HFFc6 (cell line): ENCODE results near the gene SLC22A14. TPM values are rescaled to one million over a fixed set of nuclear protein-coding genes. Genes with fewer than 3 reads are reported as not detected.

Experiments
- DNase-seq: peaks from one replicate; pipeline ENCODE4 v3.0.0-alpha.2; 2018
- H3K27ac Mint-ChIP-seq: 2 replicates; pipeline ENCODE4 v1.8.0; 2020; ENCODE audit warnings: mild to moderate bottlenecking, mixed read lengths
- H3K27me3 Mint-ChIP-seq: 2 replicates; pipeline ENCODE4 v1.8.0; 2021; ENCODE audit warnings: mild to moderate bottlenecking, moderate library complexity, mixed read lengths; ENCODE audit not compliant: insufficient read depth
- H3K36me3 Mint-ChIP-seq: 2 replicates; pipeline ENCODE4 v1.8.0; 2021; ENCODE audit warnings: low read depth, mixed read lengths
- H3K4me1 Mint-ChIP-seq: 2 replicates; pipeline ENCODE4 v1.8.0; 2020; ENCODE audit warnings: low read depth, mixed read lengths
- H3K4me3 Mint-ChIP-seq: 2 replicates; pipeline ENCODE4 v1.8.0; 2020; ENCODE audit warnings: mild to moderate bottlenecking, moderate library complexity, mixed read lengths
- H3K9me3 Mint-ChIP-seq: 2 replicates; pipeline ENCODE4 v1.8.0; 2020; ENCODE audit warnings: mild to moderate bottlenecking, mixed read lengths
- CTCF ChIP-seq: fragments of 200-600 bp; sonication (generic); IDR thresholded peaks from 2 replicates; pipeline ENCODE4 v1.5.0; 2021; ENCODE audit warnings: antibody characterized with exemption, mild to moderate bottlenecking
- total RNA-seq, 6 experiments: library from RNA; stranded (reverse); fragmentation: NEBNext Ultra II Directional; extraction: Animal tissue kit (Norgen Biotek cat#: 25700); gene quantifications; 2 replicates in 1 of 6; 3 replicates in 5 of 6; pipeline ENCODE4 v1.2.3, GENCODE V29; 2021

SLC22A14 gene
- total RNA-seq, 6 experiments from 2014 or later: 0.09 TPM; not detected in 5

- H3K4me3 Mint-ChIP-seq: no peak within 1 kb of the TSS
- peaks cover 8% of the 10 kb centered on the region for H3K4me1 Mint-ChIP-seq
- TF ChIP-seq CTCF: no peak
- H3K9me3 Mint-ChIP-seq: no peaks in the 10 kb centered on the region
- no peaks in the 10 kb centered on the region; the same call in 1 of the 2 replicates for H3K27me3 Mint-ChIP-seq
- H3K36me3 Mint-ChIP-seq: peaks cover 17% of the 10 kb centered on the region
- H3K27ac Mint-ChIP-seq: no peak within 1 kb of the TSS
- no peak for DNase-seq
Observed at GRCh38 chr3:38265604-38266307, 16.3 kb upstream of the SLC22A14 start, which contains the start of gene SLC22A13. Gene SLC22A13 (plus strand): TSS chr3:38265812. CDS start chr3:38265861, 49 bp downstream.

- H3K4me3 Mint-ChIP-seq: no peak overlapping the region
- H3K9me3 Mint-ChIP-seq: no peaks in the 10 kb centered on the region
- TF ChIP-seq CTCF: no peak
- no peaks in the 10 kb centered on the region; the same call in 1 of the 2 replicates for H3K27me3 Mint-ChIP-seq
- peaks cover 11% of the 10 kb centered on the region for H3K4me1 Mint-ChIP-seq
- H3K27ac Mint-ChIP-seq: no peak overlapping the region
- DNase-seq: no peak
- peaks cover 12% of the 10 kb centered on the region for H3K36me3 Mint-ChIP-seq
Observed at GRCh38 chr3:38266810-38267209, 15.3 kb upstream of the SLC22A14 start.

GRCh38 chr3:38267662-38268061 is 14.4 kb upstream of the SLC22A14 start:
- no peak overlapping the region for H3K27ac Mint-ChIP-seq
- H3K9me3 Mint-ChIP-seq: no peaks in the 10 kb centered on the region

GRCh38 chr3:38268087-38268486 is 14.0 kb upstream of the SLC22A14 start:
- no peaks in the 10 kb centered on the region; the same call in 1 of the 2 replicates for H3K27me3 Mint-ChIP-seq
- DNase-seq: no peak

More at GRCh38 chr3:38267662-38268061, 14.4 kb upstream of the SLC22A14 start:
- peaks cover 11% of the 10 kb centered on the region for H3K4me1 Mint-ChIP-seq
- H3K36me3 Mint-ChIP-seq: peaks cover 10% of the 10 kb centered on the region
- no peak overlapping the region for H3K4me3 Mint-ChIP-seq
- no peak for DNase-seq
- TF ChIP-seq CTCF: no peak
- no peaks in the 10 kb centered on the region; the same call in 1 of the 2 replicates for H3K27me3 Mint-ChIP-seq

GRCh38 chr3:38268522-38268921 is 13.6 kb upstream of the SLC22A14 start:
- H3K27ac Mint-ChIP-seq: no peak overlapping the region
- H3K9me3 Mint-ChIP-seq: no peaks in the 10 kb centered on the region
- DNase-seq: no peak
- peaks cover 10% of the 10 kb centered on the region for H3K36me3 Mint-ChIP-seq
- H3K27me3 Mint-ChIP-seq: no peaks in the 10 kb centered on the region; the same call in 1 of the 2 replicates
- no peak overlapping the region for H3K4me3 Mint-ChIP-seq
- no peak for TF ChIP-seq CTCF
- H3K4me1 Mint-ChIP-seq: peaks cover 11% of the 10 kb centered on the region

More at GRCh38 chr3:38268087-38268486, 14.0 kb upstream of the SLC22A14 start:
- no peak overlapping the region for H3K4me3 Mint-ChIP-seq
- H3K9me3 Mint-ChIP-seq: no peaks in the 10 kb centered on the region
- H3K4me1 Mint-ChIP-seq: peaks cover 11% of the 10 kb centered on the region
- no peak overlapping the region for H3K27ac Mint-ChIP-seq
- TF ChIP-seq CTCF: no peak
- peaks cover 10% of the 10 kb centered on the region for H3K36me3 Mint-ChIP-seq
